NCI-H128 (cell line): ENCODE data around the gene PEX14.

Experiments
- DNase-seq: peaks from one replicate; lab custom pipeline; 2025; ENCODE audit not compliant: unreplicated experiment; lab: John Stamatoyannopoulos, UW

PEX14 gene

GRCh38 chr1:10538646-10539355 is 64.1 kb downstream of the PEX14 start:
- DNase-seq = no peak

GRCh38 chr1:10539411-10540043 is 64.8 kb downstream of the PEX14 start:
- DNase-seq = no peak

GRCh38 chr1:10540277-10541005 is 65.7 kb downstream of the PEX14 start:
- no peak for DNase-seq

- DNase-seq = no peak
Measured at GRCh38 chr1:10541286-10541685, 66.5 kb downstream of the PEX14 start.

GRCh38 chr1:10544239-10544638 is 69.5 kb downstream of the PEX14 start:
- no peak for DNase-seq

- no peak for DNase-seq
Measured at GRCh38 chr1:10546896-10547295, 72.1 kb downstream of the PEX14 start.

- no peak for DNase-seq
Measured at GRCh38 chr1:10549904-10550664, 75.3 kb downstream of the PEX14 start.

- DNase-seq = no peak
Measured at GRCh38 chr1:10553118-10553517, 78.4 kb downstream of the PEX14 start.

- no peak for DNase-seq
Measured at GRCh38 chr1:10555635-10556429, 81.1 kb downstream of the PEX14 start.

- DNase-seq = no peak
Measured at GRCh38 chr1:10556430-10557005, 81.8 kb downstream of the PEX14 start.

GRCh38 chr1:10557714-10558113 is 83.0 kb downstream of the PEX14 start:
- DNase-seq = no peak

GRCh38 chr1:10559386-10559785 is 84.6 kb downstream of the PEX14 start:
- DNase-seq = no peak

GRCh38 chr1:10561497-10561896 is 86.7 kb downstream of the PEX14 start:
- DNase-seq = no peak

- DNase-seq = no peak
Measured at GRCh38 chr1:10561955-10562354, 87.2 kb downstream of the PEX14 start.

- no peak for DNase-seq
Measured at GRCh38 chr1:10564063-10564462, 89.3 kb downstream of the PEX14 start.

- no peak for DNase-seq
Measured at GRCh38 chr1:10569531-10569930, 94.8 kb downstream of the PEX14 start.

- no peak for DNase-seq
Measured at GRCh38 chr1:10575616-10576015, 100.9 kb downstream of the PEX14 start.

GRCh38 chr1:10578070-10578469 is 103.3 kb downstream of the PEX14 start:
- DNase-seq = no peak

GRCh38 chr1:10583641-10584040 is 108.9 kb downstream of the PEX14 start:
- no peak for DNase-seq

GRCh38 chr1:10585242-10585641 is 110.5 kb downstream of the PEX14 start:
- DNase-seq = no peak
